Hematopoietic multipotent progenitor cell treated with erythropoietin and hydrocortisone succinate and interleukin-3 and kit ligand, for 17 days (in vitro differentiated cells): Measurements from ENCODE around the gene APOBR.
"Not testable (repeated sequence)": the region's sequence is repeated elsewhere in the genome, so short reads cannot be mapped to it uniquely, and the experiment has no call there.

Experiments used
- DNase-seq: peaks from one replicate; pipeline ENCODE4 v3.0.0-alpha.2; 2015; ENCODE audit warnings: low spot score

APOBR gene

DNA sequence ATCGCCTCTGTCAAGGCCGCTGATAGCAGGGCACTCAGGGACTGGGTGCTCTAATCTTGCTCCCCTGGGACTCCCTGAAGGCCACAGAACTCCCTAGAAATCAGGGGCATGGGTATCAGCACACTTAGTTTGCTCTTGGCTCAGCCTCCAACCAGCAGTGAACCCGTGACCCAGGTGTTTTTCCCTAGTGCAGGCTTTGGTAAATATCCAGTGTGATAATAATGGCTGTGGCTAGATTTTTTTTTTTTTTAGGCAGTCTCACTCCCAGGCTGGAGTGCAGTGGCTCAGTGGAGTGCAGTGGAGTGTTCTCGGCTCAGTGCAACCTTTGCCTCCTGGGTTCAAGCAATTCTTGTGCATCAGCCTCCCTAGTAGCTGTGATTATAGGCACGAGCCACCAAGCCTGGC, 34.0 kb downstream of the APOBR start:
- DNase-seq: no peak

DNA sequence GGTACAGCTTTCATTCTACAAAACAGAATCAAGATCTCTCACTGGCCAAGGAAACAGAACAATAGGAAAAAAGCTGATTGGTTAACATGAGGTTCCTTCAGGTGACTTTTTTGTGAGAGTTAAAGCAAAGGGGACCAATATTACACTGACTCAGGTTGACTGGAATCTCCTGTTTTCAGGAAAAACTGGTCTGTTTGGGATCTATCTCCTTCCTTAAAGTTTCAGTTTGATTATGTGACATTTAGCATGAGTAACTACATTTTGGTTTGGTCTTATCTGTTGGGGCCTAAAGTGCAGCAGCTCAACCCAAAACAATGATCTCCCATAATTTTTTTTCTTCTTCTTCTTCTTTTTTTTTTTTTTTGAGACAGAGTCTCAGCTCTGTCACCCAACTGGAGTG, 34.7 kb downstream of the APOBR start:
- no peak for DNase-seq

DNA sequence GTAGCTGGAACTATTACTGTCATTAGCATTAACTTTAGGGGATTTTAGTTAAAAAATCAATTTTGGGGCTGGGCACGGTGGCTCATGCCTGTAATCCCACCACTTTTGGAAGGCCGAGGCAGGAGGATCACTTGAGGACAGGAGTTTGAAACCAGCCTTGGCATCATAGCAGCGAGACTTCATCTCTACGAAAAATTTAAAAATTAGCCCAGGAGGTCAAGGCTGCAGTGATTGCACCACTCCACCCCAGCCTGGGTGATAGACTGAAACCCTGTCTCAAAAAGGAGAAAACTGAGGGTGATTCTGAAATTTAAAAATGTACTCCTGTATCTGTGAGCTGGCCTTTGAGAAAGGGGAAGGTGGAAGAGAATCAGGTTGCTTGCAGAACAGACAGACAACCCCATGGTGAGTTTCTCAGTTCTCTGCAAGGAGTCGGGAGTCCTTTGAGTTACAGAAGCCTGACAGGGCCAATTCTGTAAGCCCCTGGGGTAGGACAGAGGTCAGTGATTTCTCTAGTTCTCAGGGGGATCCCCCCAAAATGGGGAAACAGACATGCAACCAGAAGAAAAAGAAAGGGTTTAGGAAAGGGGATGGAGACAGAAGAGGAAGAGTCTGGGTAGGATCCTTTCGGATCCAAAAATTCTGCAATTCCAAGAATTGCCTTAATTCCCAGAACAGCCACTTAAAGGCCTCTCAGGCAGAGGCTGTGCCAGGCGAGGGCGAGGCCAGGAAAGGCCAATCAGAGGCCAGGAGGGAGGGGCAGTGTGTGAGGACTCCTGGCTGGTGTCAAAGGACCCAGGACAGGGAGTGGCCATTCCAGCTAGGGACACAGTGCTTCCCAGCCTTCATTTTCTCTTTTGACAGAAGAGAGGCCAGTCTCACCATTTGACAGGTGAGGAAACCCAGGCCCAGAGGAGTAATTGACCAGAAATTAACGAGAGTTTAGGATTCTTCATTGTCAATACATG, 37.6 kb downstream of the APOBR start:
- DNase-seq: no peak

DNA sequence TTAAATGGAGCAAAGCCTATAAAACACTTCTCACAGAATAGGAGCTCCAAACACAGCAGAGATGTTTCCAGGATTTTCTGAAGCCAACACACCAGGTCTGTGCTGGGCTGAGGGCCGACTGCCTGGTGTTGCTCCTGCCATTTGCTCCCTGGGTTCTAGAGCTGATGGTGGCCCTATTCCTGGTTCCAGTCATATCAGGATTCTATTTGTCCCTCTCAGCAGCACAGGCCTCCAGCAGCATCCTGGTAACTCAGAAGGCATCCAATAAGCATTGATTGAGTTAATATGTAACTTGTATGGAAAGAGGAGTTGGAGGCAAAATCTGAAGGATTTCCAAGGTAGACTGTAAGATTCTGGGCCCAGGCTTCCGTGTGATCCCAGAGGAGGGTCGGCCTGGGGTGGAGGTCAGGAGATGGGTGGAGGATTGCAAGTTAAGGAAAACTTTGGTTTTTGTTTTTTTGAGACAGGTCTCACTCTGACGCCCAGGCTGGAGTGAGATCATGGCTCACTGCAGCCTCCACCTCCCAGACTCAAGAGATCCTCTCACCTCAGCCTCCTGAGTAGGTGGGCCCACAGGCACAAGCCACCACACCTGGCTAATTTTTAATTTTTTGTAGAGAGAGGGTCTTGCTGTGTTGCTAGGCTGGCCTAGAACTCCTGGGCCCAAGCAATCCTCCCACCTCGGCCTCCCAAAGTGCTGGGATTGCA, 38.7 kb downstream of the APOBR start:
- DNase-seq: no peak

DNA sequence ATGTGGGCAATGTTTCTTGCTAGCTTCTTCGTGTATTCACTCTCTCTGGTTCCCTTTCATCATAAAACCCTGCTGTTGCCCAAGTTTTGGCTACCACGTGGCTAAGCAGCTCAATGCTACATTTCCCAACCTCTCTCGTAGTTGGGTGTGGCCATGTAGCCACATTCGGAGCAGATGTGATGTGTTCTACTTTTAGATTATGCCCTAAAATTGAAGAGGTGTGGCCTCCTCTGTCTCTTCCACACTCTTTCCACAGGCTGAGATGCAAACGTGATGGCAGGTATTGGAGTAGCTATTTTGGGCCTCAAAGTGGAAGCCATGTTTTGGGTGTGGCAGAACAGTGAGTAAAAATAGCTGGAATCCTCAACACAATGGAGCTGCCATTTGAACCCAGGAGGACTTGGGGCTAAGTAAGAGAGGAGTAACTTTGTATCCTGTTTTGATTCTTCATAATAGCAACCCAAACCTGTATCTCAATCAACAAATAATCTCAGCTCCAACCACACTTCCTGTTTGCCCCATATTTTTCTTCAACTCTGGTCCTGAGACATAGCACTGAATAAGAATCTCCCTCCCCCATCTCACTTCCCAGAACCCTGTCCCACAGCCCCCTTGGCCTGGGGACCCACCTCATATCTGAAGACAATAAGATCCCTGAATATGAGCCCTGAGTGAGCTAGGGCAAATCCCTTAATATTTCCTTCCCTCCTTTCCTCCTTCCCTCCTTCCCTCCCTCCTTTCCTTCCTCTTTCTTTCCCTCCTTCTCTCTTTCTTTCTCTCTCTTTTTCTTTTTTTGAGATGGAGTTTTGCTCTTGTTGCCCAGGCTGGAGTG, 40.3 kb downstream of the APOBR start:
- DNase-seq: no peak

DNA sequence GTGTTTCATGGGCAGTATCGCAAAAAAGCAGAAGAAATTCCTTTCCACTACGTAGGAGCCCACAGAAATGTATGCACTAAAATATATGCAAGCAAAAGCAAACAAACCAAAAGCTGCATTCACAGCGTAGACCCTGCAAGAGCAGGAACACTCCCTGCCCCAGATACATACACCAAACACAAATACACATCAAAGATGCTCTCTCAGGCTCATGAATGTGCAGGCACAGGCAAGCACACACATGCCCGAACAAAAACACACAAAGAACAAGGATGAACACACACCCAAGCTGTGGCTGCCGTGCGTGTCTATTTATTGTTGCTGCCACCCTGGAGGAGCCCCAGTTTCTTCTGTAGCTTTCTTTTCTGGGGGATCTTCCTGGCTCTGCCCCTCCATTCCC, 42.6 kb downstream of the APOBR start:
- no peak for DNase-seq

DNA sequence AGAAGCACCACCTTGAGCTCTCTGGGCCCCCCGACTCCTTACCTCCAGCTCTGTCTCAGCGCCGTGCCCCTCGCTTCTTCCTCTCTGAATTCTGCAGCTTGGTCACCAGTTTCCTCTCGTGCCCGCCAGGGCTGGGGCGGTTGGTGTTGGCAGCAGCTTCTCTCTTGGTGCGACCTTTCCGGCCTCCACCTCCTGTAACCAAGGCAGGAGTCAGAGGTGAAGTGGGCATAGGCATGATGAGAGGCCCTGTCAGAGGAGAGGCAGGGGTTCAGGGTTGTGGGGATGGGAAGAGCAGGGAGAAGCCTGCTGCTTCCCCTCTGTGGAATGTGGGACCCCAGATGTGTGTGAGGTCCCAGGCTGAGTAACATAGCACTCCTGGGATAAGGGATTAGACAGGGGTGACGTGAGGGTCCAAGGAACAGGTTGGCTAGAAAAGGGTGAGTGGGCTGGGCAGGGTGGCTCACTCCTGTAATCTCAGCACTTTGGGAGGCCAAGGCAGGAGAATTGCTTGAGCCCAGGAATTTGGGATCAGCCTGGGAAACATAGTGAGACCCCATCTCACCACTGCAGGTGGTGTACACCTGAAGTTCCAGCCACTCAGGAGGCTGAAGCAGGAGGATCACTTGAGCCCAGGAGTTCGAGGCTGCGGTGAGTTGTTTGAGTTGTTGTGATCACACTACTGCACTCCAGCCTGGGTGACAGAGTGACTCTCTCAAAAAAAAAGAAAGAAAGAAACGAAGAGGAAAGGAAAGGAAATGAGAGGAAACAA, 43.7 kb downstream of the APOBR start:
- no peak for DNase-seq

DNA sequence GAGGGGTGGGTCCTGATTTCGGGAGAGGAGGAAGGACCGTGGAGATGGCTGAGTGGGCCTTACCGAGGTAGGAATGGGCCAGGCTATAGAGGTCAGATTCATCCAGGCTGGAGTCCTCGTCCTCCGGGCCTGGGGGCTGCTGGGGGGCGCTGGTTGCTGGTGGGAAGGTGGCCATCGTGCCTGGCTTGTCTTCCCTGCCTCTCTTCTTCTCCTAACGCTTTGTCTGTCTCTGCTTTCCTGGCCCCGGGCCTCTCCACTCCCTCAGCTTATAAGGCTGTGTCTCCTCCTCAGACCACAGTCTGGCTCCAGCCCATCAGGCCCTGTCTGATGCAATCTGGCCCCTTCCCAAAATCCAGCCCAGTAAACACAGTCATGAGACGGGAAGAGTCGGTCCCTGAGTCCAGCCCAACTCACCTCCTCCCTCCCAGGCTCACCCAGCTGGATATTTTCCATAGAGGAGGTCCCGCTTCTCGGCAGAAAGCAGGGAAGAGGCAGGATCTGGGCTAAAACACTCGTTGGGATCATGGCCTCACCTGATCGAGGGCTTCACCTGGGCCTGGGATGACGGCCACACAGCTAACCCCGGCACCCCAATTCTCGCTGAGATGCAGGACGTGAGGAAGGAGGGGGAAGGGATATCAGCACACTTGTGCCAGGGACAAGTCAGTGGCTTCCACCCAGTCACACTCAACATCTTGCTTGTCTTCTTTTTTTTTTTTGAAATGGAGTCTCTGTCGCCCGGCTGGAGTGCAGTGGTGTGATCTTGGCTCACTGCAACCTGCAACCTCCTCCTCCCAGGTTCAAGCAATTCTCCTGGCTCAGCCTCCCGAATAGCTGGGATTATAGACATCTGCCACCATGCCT, 44.5 kb downstream of the APOBR start, which contains the start of gene NUPR1:
Gene NUPR1 (minus strand): TSS at position 242 of the 864 bp plus-strand sequence. CDS start 67 bp downstream, at position 175.
- DNase-seq: no peak

DNA sequence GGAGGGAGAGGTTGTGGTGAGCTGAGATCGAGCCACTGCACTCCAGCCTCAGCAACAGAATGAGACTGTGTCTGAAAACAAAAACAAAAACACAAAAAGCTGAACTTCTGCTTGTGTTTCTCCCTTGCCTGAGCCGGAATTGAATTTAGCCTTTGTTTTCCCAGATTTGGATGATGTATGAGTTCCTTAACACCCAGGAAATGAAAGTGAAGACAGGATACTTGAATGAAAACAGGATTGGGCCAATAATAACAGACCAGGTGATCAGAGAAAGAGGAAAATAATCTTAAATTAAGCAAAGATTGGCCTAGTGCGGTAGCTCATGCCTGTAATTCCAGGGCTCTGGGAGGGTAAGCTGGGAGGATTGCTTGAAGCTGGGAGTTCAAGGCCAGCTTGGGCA, 45.9 kb downstream of the APOBR start:
- no peak for DNase-seq

DNA sequence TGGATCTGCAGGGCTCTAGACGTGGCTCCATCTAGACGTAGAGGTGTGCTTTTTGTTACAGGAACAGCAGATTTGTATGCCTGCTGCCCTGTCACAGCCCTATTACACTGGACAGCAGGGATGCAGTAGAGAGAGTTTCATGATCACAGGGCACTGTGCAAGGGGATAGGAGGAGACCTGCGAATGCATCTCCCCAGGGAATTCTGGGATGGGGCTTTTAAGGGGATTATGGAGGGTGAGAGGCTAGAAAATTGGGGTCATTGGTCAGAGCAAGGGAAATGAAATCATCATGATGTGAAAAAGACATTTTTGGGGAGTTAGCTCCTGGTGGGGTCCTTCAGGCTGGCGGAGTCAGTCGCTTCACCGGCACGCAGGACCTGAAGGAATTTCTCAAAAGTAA, 48.2 kb downstream of the APOBR start:
- DNase-seq: no peak

DNA sequence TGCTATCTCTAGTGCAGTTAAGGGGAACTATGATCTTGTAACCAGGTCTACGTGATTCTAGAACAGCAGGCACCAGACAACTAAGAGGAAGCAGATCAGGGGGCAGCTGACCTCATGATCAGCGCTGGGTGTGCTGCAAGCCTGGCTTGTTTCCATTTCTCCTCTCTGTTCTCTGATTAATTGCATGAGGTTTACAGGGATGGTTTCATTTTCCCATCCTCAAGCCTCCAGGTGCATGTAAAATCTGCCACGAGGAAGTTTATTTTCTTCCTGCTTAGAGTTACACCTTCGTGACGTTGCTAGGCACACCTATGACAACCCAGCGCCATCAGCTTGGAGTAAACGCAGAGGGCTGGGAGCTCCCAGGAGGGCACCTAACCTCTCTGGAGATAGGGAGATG, 48.6 kb downstream of the APOBR start:
- DNase-seq: no peak

DNA sequence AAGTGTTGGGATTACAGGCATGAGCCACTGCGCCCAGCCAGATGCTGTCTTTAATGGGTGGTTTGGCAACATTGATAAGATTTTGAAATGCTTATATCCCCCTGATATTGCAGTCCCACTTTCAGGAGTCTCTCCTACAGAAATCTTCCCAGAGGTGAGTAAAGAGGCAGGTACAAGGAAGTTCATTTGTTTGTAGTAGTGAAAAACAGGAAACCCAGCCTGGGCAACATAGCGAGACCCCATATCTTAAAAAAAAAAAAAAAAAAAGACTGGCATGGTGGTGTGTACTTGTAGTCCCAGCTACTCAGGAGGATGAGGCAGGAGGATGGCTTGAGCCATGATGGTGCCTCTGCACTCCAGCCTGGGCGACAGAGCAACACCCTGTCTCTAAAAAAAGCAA, 50.6 kb downstream of the APOBR start:
- no peak for DNase-seq

DNA sequence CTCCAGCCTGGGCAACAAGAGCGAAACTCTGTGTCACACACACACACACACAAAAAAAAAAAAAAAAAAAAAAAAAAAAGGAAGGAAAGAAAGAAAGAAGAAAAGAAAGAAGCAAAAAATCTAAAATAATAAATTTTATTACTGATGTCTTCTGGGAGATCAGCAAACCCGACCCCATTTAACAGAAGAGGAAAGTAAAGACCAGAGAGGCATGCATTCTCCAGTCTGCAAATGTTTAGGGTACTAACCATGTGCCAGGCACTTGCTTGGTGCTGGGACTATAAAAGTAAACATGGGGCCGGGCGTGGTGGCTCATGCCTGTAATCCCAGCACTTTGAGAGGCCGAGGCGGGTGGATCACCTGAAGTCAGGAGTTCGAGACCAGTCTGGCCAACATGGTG, 51.5 kb downstream of the APOBR start:
- not testable (repeated sequence) for DNase-seq

DNA sequence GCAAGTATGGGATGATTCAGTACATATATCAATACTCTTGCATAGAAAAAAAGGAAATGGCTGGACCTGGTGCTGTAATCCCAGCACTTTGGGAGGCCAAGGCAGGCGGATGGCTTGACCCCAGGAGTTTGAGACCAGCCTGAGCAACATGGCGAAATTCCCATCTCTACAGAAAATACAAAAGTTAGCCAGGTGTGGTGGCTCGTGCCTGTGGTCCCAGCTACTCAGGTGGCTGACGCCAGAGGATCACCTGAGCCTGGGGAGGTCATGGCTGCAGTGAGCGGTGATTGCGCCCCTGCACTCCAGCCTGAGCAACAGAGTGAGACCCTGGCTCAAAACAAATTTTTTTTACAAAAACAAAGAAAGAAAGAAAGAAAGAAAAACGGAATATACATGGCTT, 52.2 kb downstream of the APOBR start:
- DNase-seq: no peak

DNA sequence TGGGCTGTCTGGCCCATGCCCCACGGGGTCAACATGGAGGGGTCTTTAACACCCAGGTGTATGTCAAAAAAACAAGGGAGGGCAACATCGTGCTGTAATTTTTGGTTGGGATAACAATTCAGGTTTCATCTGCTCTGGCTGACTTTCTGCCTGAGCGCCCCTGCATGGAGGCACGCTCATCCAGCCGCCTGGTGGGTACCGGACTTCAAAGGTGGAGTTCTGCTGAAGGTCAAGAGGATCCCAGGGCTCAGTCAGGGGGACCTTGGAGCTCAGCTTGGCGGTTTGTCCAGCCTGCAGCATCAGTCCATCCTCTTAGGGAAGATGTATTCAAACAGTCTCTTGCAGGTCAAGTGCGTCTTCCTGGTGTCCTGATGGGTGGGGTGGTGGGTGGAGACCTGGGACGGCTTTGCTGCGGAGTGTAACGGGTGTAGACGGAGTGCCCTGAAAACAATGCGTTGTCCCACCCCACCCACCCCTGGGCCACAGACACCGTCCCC, 53.9 kb downstream of the APOBR start:
- no peak for DNase-seq
